K562 (cell line): ENCODE measurements around the gene OSTF1. TPM values are rescaled to one million over a fixed set of nuclear protein-coding genes. Genes with fewer than 3 reads are reported as not detected.

Experiments used
- CBX5 ChIP-seq: IDR thresholded peaks from 2 replicates; pipeline ENCODE4 v1.6.1; 2014; ENCODE audit warnings: low read depth, borderline replicate concordance
- CHD2 ChIP-seq: IDR thresholded peaks from 2 replicates; pipeline ENCODE4 v1.6.1; 2011; ENCODE audit warnings: low read depth, low read length
- MCM2 ChIP-seq: fragments of 450-650 bp; IDR thresholded peaks from 2 replicates; pipeline ENCODE4 v1.6.1; 2017; ENCODE audit warnings: low read depth, mild to moderate bottlenecking
- NR2C1 ChIP-seq, 2 experiments: fragments of 450-650 bp; IDR thresholded peaks; 2 replicates each; pipeline ENCODE4 v1.6.1; 2017; ENCODE audit warnings: mild to moderate bottlenecking in 2 of 2, antibody characterized with exemption in 1 of 2, inconsistent platforms in 1 of 2, missing compliant biosample characterization in 1 of 2, missing genetic modification characterization in 1 of 2
- RAD51 ChIP-seq: fragments of 450-650 bp; IDR thresholded peaks from 2 replicates; pipeline ENCODE4 v1.7.1; 2016; ENCODE audit warnings: low read depth, mild to moderate bottlenecking, borderline replicate concordance
- RBM14 ChIP-seq: fragments of 200-400 bp; formaldehyde crosslinking; IDR thresholded peaks from 2 replicates; pipeline ENCODE4 v1.6.1; 2018; ENCODE audit warnings: low read depth, mild to moderate bottlenecking, low read length, moderate library complexity, borderline replicate concordance; ENCODE audit not compliant: insufficient read depth
- ZBTB33 ChIP-seq: sonication (generic); formaldehyde crosslinking; IDR thresholded peaks from 2 replicates; pipeline ENCODE4 v1.8.1; 2023; ENCODE audit warnings: mild to moderate bottlenecking, missing genetic modification reagents
- ZMIZ1 ChIP-seq, 2 experiments: fragments of 150-350 bp in 1 of 2; IDR thresholded peaks; 2 replicates each; pipeline ENCODE4 v1.6.1; 2012 to 2016; ENCODE audit warnings: low read depth in 2 of 2, low read length in 2 of 2, mild to moderate bottlenecking in 1 of 2, moderate library complexity in 1 of 2
- polyA plus RNA-seq, 8 experiments: library from polyadenylated mRNA; depleted of rRNA in 4 of 8; stranded (reverse) in 5 of 8; unstranded in 3 of 8; fragments of >200 nt; fragmentation: Nextera tagmentation in 2 of 8; fragmentation: Illumina TruSeq in 1 of 8; extraction: Ambion mirVana in 2 of 8; extraction: Trizol in 1 of 8; gene quantifications; 2 replicates each; pipeline versions ENCODE4 v1.2.1 to v1.2.3, GENCODE V29; 2011 to 2014; ENCODE audit warnings: inconsistent platforms in 1 of 8, missing spikeins in 1 of 8
- total RNA-seq, 7 experiments: library from RNA; depleted of rRNA in 6 of 7; stranded (reverse); fragments of >200 nt in 6 of 7; fragmentation: Illumina TruSeq in 2 of 7; extraction: Trizol in 2 of 7; gene quantifications; 2 replicates each; pipeline versions ENCODE4 v1.2.1 to v1.2.3, GENCODE V29; 2011 to 2021; ENCODE audit warnings: low replicate concordance in 1 of 7

Gene OSTF1
- total and polyA plus RNA-seq, 9 of the 15 experiments (the other 6 are each of a cell fraction or from before 2014, with no cell fraction given): 15.0 to 37.3 (median 23.0) TPM

- TF ChIP-seq ZMIZ1 (IDR thresholded peaks at IDR 0.05; ENCODE audit: low read depth in 2 of 2, low read length in 2 of 2) (no peak), CBX5 (no peak), RBM14 (no peak), RAD51 (no peak), MCM2 (no peak), CHD2 (no peak), NR2C1 (IDR thresholded peaks at IDR 0.05) (no peak), NR2C1 (tag; IDR thresholded peaks at IDR 0.05) (no peak), ZBTB33 (CRISPR knock-in tag) (no peak)
These were observed 16.3 kb downstream of the OSTF1 start (continued) for GRCh38 chr9:75104607-75105006.
